Adipocyte (in vitro differentiated cells): ENCODE results near the gene UVSSA.

ENCODE experiments used
- DNase-seq: peaks from one replicate; pipeline ENCODE4 v3.0.0-alpha.2; 2015; ENCODE audit warnings: low read depth
- H3K27me3 ChIP-seq: replicated peaks from 2 replicates; pipeline ENCODE4 v1.7.0; 2013; ENCODE audit warnings: mild to moderate bottlenecking, low read length, moderate library complexity; ENCODE audit not compliant: control insufficient read depth, insufficient read depth
- H3K36me3 ChIP-seq: 2 replicates; pipeline ENCODE4 v1.7.0; 2013; ENCODE audit warnings: low read length, mild to moderate bottlenecking, moderate library complexity; ENCODE audit not compliant: control insufficient read depth, insufficient read depth, severe bottlenecking
- H3K4me1 ChIP-seq: 2 replicates; pipeline ENCODE4 v1.7.0; 2013; ENCODE audit warnings: mild to moderate bottlenecking, low read length, moderate library complexity; ENCODE audit not compliant: control insufficient read depth, insufficient read depth
- H3K4me3 ChIP-seq: 2 replicates; pipeline ENCODE4 v1.7.0; 2013; ENCODE audit warnings: mild to moderate bottlenecking, low read length, moderate library complexity
- H3K9ac ChIP-seq: 2 replicates; pipeline ENCODE4 v1.7.0; 2013; ENCODE audit warnings: mild to moderate bottlenecking, low read length, moderate library complexity
- H3K9me3 ChIP-seq: 2 replicates; pipeline ENCODE4 v1.7.0; 2013; ENCODE audit warnings: mild to moderate bottlenecking, low read length, moderate library complexity; ENCODE audit not compliant: control insufficient read depth

UVSSA gene

DNA sequence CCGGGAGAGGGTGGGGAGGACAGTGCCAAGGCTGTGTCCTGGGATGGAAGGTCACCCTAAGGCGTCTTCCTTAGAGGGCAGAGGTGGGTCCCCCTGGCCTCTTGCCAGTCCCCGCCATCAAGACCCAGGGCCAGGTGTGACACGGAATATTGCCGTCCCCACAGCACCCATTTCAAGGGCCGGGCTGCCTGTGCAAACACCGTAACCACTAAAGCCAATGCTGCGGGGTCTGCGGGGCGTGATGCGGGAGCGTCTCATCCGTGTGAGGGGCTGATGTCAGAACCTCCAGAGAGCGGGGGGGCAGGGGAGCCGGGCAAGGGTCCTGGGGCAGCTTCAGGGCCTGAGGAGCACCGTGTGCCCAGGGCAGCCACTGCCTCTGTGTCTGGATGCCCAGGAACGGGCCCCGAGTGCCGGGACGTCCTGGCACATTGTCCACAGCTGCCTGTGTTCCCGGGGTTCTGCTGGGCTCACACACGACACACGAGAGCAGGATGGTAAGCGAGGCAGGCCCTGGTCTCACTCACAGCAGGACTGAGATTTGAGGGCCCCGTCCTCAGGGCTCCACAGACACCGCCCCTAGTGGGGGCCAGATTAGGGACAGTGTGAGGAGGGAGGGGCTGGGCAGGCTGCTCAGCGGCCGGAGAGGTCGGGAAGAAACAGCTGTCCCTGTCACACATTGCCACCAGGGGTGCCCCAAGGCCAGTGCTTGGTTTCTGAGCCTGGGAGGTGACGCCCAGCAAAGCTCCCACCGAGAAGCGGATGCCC, 30.0 kb downstream of the UVSSA start:
- no peak overlapping the region for H3K4me3 ChIP-seq
- H3K9ac ChIP-seq = no peak overlapping the region
- H3K4me1 ChIP-seq = no peaks in the 10 kb centered on the region
- H3K36me3 ChIP-seq = peaks cover 27% of the 10 kb centered on the region
- H3K27me3 ChIP-seq = no peaks in the 10 kb centered on the region
- no peak for DNase-seq
- no peaks in the 10 kb centered on the region for H3K9me3 ChIP-seq

DNA sequence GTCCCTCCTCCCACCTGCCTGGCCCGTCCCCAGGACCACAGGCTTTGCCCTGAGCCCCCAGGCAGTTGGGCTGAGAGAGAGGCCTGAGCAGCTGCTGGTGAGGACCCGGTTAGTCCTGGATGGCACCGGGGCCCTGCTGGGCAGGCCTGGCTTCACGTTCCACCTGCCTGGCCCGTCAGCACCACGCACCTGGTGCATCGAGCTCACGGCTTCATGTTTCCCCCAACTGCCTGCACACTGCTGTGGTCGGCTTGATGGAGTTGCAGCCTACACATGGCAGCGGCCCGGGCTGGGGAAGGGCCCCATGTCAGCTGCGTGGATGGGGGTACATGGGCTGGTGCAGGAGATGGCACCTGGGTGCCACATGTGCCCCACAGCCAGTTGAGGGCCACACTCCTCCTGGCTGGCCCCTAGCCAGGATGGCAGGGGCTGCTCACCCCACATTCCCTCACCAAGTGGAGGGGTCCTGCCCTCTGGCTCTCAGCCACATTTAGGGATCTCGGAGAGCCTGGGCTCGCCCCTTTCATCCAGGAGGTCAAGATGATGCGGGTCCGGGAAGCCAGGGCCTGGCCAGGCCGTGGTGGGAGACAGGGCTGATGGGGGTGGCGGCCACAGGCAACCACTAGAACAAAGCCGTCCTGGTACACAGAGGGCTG, 30.7 kb downstream of the UVSSA start:
- Histone ChIP-seq H3K4me1 (no peaks in the 10 kb centered on the region), H3K27me3 (no peaks in the 10 kb centered on the region), H3K36me3 (peaks cover 27% of the 10 kb centered on the region), H3K9ac (no peak overlapping the region), H3K4me3 (no peak overlapping the region), H3K9me3 (no peaks in the 10 kb centered on the region)
- no peak for DNase-seq

DNA sequence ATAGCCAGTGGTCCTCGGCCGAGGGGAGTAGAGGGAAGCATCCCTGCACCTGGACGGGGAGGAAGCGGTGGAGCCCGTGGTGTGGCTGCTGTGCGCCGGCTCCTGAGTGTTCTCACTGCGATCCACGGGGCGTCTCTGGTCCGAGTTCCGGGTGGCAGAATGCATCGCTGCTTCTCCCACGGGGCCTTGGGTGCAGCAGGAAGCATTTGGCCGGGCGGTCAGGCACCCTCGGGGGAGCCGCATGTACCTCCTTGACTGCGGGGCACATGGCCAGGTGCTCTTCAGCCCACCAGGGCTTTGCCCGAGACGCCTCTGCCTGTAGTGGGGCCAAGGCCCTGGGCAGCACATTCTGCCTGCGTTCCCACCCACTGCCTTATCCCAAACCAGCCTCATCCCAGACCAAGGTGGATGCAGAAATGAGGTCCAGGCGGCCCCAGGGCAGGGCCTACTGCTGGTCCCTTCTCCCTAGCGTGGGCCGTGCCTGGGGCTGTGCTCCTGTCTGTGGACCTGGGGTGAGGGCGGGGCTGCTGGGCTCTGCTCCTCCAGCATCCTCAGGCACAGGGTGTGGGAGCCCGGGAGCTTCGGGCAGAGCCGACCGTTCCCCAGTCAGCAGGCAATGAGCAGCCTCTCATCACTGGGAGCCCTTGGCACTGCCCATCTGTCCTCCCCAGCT, 31.7 kb downstream of the UVSSA start:
- Histone ChIP-seq H3K9ac (no peak overlapping the region), H3K27me3 (no peaks in the 10 kb centered on the region), H3K4me3 (no peak overlapping the region), H3K9me3 (no peaks in the 10 kb centered on the region), H3K4me1 (no peaks in the 10 kb centered on the region), H3K36me3 (peaks cover 25% of the 10 kb centered on the region)
- DNase-seq = no peak

DNA sequence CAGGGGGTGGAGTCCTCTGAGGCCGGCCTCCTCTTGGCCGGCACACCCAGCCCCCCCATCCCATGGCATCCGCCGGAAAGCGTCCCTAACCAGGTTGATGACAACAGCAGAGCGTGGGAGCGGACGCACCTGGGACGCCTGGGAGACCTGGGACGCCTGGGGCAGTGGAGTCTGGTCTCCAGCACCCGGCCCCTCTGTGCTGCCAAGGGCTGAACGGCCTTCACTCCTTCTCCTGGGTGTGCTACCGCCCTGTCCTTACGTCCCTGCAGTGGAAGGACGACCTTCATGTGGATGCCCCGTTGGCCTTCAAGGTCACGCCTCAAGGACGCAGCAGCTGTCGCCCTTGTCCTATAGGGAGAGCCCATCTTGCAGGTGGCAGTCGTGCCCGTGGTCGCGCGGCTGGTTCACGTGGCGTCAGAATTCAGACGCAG, 32.4 kb downstream of the UVSSA start:
- H3K36me3 ChIP-seq = peaks cover 27% of the 10 kb centered on the region
- no peaks in the 10 kb centered on the region for H3K9me3 ChIP-seq
- no peaks in the 10 kb centered on the region for H3K27me3 ChIP-seq
- H3K4me3 ChIP-seq = no peak overlapping the region
- no peak overlapping the region for H3K9ac ChIP-seq
- no peak for DNase-seq
- H3K4me1 ChIP-seq = no peaks in the 10 kb centered on the region

DNA sequence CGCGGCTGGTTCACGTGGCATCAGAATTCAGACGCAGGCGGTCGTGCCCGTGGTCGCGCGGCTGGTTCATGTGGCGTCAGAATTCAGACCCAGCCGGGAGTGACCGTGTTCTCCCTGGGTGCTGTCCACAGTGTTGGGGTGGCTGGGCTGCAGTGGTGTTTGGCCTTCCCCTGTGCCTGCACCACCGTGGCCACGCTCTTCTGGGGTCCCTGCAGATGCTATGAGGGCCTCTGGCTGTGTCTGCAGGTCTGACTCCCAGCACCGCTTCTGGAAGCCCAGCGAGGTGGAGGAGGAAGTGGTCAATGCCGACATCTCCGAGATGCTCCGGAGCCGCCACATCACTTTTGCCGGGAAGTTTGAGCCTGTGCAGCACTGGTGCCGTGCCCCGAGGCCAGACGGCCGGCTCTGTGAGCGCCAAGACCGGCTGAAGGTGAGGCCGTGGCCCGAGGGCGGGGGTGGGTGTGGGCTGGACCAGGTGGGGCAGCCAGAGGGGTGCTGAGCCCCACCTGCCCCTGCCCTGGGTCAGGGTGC, 32.9 kb downstream of the UVSSA start:
- DNase-seq = no peak
- Histone ChIP-seq H3K9me3 (no peaks in the 10 kb centered on the region), H3K27me3 (no peaks in the 10 kb centered on the region), H3K4me1 (no peaks in the 10 kb centered on the region), H3K4me3 (no peak overlapping the region), H3K9ac (no peak overlapping the region), H3K36me3 (peaks cover 22% of the 10 kb centered on the region)

DNA sequence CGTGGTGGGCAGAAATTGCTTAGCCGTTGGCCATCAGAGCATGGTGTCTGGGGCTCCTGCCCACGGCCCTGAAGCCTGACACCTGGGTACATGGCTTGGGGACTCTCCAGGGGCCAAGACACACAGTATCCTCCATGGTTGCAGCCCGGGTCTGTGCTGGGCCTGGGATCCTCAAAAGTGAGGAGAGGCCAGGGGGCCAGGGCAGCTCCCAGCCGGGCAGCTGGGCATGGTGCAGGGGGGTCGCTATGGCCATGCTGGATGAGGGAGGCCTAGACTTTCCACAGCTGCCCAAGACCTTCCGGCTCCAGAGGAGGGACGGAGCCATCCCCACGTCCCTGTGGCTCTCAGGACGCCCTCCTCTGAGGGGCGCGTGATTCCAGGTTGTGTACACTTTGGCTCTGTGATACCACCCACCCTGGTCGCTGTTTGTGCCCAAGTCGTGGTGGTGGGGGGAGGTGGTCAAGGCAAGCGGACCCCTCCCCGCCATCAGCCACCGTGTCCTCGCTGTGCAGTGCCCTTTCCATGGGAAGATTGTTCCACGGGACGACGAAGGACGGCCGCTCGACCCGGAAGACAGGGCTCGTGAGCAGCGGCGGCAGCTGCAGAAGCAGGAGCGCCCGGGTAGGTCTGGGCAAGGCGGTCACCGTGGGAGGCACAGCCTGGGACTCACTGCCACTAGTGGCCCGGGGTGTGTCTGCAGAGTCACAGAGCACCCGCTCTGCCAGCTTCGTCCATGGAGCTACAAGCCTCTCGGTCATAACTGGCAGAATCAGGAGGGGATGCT, 33.6 kb downstream of the UVSSA start:
- Histone ChIP-seq H3K27me3 (no peaks in the 10 kb centered on the region), H3K4me3 (no peak overlapping the region), H3K9me3 (no peaks in the 10 kb centered on the region), H3K36me3 (peaks cover 17% of the 10 kb centered on the region), H3K4me1 (no peaks in the 10 kb centered on the region), H3K9ac (no peak overlapping the region)
- no peak for DNase-seq

DNA sequence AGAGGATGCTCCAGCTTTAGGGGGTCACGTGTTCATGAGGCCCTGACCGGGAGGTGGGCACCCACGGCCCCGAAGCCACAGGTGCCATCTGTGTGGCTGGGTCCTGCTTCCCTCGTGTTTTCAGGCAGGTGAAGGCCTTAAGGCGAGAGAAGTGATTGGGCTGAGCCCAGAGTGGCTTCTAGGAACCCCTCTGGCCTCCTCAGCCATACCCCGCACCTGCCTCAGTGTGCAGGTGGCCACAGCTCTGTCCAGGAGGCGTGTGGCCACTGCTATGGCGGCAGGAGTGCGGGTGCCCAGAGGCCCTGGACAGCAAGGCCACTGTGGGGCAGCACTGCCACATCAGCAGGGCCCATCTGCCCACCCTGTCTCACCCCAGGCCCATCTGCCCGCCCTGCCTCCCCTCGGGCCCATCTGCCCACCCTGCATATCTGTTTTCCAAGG, 34.2 kb downstream of the UVSSA start:
- Histone ChIP-seq H3K27me3 (no peaks in the 10 kb centered on the region), H3K9me3 (no peaks in the 10 kb centered on the region), H3K9ac (no peak overlapping the region), H3K4me3 (no peak overlapping the region), H3K4me1 (no peaks in the 10 kb centered on the region), H3K36me3 (peaks cover 20% of the 10 kb centered on the region)
- DNase-seq = no peak

DNA sequence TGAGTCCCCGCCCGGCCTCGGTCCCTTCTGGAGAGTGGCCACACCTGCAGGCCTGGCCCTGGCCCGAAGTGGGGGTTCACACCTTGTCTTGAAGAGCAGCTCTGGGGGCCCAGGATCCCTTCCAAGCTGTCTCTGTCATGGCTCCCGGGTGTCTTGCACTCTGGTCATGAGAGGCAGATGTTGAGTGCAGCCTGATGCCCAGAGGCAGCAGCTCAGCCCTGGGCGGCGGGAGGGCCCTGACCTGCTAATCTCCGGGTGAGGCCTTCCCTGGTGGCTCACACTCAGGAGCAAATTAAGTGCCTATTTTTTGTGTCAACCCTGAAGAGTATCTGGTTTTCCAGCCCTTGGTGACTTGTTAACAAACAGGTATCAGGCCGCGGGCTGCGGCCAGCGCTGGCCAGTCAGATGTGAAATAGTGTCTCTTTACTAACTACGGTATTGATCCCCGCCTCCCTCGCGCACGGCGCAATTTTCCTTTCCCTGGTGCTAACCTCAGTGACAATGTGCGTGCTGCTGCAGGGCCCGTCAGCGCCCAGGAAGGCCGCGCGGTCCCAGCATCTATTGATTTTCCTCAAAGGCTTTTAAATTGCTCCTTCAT, 35.0 kb downstream of the UVSSA start:
- Histone ChIP-seq H3K4me1 (no peaks in the 10 kb centered on the region), H3K27me3 (no peaks in the 10 kb centered on the region), H3K4me3 (no peak overlapping the region), H3K36me3 (peaks cover 25% of the 10 kb centered on the region), H3K9me3 (no peaks in the 10 kb centered on the region), H3K9ac (no peak overlapping the region)
- DNase-seq = no peak

DNA sequence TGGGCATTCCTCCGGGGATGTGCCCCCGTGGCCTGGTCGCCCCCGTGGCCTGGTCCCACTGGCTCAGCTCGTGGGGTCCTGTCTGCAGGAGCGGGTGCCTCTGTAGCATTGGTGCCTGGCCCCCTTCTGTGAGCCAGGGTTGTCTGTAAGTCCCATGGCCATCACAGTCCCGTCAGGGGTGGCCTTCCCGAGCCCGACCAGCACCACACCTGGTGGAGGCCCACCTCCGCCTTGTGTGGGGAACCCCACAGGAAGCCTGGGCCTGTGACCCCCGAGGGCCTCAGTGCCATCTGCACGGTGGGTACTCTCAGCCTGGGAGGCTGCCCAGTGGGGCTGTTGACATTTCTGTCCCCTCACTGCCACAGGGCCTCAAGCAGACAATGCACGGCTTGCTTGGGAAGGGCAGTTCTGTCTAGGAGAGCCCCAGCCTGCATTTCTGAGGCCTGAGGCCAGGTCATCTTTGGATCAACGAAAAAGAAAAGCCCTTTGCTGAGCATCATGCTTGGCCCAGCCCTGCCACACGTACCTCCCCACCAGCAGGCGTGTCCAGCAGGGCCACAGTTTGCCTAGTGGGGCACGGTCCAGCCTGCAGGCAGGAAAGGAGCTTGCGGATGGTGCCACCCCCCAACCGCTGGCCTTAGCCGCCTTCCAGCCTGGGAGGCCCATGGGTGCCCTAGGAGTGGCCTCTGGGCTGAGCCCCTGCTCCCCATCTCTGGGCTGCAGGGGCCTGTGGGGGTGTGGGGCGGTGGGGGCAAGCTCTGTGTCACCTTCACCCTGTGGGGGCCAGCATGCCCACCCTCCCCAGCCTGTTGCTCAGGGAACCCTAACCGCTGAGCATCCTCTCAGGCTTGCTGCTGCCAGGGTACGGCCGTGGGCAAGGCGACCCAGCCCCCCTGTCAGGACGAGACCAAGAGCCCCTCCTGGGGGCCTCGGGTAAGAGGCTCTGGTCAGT, 36.0 kb downstream of the UVSSA start:
- Histone ChIP-seq H3K9me3 (no peaks in the 10 kb centered on the region), H3K27me3 (no peaks in the 10 kb centered on the region), H3K9ac (no peak overlapping the region), H3K4me3 (no peak overlapping the region), H3K36me3 (peaks cover 31% of the 10 kb centered on the region), H3K4me1 (no peaks in the 10 kb centered on the region)
- DNase-seq = no peak
